Stimulated activated CD4-positive, alpha-beta T cell treated with anti-CD3 and anti-CD28 coated beads, TNF-alpha, amount 100 ng/mL, for 24 hours (primary cell): Measurements from ENCODE around the gene STOX2.

Source experiments
- DNase-seq, 3 experiments: peaks; one replicate each; pipeline ENCODE4 v3.0.0-alpha.2; 2020; ENCODE audit warnings: low read depth in 3 of 3

Gene STOX2

DNA sequence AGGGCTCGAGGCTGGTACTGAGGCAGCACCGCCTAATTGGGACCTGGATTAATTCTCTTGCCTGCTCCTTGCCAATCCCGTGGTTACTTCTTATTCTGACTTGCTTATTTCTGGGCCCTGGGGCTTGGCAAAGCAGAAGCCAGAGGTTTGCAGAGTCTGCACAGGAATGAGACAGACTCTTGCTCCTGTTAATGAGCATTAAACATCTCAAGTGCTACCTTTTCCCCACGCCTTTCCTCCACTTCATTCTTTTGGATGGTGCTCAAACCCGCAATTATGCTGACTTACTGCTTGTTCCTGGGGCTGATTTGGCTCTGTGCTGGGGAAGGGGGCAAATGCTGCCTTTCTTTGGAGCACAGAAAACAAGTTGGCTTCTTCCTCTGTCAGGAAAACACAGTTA lies 16.5 kb upstream of the STOX2 start:
- no peak for DNase-seq

DNA sequence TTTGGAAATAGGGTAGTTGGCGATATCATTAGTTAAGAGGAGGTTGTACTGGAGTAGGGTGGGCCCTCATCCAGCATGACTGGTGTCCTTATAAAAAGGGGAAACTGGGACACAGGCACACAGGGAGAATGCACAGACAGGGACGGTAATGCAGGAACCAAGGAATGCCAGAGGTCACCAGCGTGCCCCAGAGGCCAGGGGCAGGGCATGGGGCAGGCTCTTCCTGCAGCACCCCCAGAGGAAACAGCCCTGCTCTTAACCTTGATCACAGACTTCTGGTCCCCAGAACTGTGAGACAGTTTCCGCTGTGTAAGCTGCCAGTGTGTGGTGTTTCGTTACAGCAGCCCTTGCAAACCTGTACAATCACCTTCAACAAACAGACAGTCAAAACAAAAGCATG lies 15.9 kb upstream of the STOX2 start:
- no peak for DNase-seq

DNA sequence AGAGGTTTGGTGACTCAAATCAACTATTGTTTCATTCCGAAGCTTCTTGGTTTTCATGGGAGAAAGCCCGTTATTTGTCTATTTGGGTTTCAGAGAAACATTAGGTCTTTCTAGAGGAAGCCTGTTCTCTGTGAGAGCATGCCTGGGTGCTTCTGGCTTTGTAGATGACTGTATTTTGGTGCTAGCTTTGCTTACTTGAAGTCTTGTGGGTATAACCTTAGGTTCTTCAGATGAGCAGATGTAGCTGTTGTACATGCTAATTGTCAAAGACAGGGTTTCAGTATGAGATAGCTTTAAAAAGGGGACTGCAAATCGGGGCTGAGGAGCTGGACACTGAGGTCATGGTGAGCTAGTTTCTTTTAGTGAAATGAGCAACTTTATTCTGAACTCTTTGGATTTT lies 7.9 kb upstream of the STOX2 start:
- DNase-seq = no peak

DNA sequence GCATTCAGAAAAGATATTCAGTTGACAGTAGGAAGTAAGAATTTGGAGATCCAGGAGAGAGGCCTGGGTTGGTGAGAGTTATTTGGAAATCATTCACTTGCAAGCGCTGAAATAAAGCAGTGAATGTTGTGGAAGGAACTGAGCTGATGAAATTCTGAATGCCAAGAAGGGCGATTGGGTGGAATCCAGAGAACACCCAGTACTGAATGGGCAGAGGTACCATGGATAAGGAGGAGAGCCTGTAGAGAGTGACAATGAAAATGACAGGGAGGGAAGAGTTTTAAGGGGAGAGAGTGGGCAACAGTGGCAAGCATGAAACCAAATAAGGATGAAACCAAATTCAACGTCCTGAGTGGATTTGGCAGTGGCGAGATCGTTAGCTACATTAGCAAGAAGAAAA lies 6.7 kb upstream of the STOX2 start:
- DNase-seq = no peak

DNA sequence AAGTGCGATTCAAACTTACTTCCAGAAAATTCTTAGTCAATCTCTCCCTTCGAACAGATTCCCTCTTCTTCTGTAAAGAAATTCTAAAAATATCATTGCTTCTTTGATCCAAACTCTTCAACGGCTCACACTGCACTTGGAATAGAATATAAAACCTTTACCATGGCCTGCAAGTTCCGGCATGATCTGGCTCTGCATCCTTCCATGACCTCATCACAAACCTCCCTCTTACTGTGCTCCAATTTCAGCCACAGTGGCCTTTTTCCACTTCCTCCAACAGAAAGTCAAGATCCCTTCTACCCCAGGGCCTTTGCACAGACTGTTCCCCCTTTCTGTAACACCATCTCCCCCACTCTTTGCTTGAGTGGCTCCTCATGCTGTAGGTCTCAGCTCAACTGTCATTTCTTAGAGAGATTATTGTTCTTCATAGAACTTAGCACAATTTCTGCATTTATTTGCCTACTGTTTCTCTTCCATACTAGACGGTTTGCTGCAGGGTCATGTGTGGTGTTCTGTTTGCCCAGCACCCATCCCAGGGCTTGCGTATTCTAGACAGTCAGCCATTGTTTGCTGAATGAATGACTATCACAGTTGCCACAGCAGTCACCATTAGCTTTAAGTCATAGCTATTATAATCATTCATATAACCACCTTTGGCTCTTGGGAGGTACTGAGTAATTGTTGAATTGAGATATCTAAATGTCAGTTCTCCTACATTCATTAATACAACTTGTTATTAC lies 1.9 kb upstream of the STOX2 start:
- no peak for DNase-seq

DNA sequence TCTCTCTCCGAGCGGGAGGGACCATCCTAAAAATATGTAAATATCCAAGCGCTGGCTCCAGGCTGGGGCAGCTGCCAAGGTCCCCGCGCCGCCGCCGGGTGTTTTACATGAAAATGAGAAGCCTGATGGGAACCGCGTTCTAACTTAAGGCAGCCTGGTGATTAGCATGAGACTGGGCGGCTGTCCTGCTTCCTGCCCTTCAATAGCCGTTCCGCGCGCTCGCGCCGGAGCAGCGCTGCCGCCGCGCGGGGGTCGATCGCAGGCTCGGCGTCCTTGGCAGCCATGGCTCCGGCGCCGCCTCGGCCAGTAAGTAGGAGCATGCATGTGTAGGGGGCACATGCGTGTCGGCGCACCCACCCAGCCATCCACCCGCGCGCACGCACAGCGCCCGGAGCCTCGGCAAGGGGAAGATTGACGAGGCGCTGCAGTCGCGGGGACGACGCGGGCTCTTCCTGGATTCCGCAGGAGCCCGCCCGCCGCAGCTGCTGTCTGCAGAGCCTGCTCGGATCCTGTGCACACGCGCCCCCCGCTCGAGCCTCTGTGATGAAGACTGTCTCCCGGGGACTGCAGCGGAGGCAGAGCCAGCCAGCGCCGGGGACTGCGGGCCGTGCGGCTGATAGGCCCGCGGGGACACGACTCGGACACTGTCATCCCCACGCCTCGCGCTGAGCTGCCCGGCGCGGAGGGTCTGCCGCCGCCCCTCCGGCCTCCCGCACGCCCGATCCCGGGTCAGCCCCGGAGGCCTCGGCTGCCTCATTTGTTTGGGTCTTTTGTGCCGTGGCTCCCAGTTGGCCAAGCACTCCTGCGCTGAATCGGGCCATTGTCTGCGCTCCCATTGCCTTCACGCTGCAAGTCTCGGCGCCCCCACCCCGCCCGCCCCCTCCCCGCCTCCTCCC lies 734 bp downstream of the STOX2 start:
- DNase-seq = no peak

DNA sequence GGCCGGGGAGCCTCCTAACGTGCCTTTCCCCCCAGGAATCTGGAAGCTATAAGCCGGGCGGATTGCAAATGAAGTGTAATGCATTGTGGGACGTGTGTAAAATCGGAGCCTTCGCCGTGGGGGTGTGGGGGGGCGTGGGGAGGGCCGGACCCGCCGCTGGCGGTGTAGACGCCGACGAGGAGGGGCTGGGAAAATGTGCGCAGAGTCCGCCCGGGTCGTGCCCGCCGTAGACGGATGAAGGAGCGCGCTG lies 1.3 kb downstream of the STOX2 start:
- DNase-seq = no peak

DNA sequence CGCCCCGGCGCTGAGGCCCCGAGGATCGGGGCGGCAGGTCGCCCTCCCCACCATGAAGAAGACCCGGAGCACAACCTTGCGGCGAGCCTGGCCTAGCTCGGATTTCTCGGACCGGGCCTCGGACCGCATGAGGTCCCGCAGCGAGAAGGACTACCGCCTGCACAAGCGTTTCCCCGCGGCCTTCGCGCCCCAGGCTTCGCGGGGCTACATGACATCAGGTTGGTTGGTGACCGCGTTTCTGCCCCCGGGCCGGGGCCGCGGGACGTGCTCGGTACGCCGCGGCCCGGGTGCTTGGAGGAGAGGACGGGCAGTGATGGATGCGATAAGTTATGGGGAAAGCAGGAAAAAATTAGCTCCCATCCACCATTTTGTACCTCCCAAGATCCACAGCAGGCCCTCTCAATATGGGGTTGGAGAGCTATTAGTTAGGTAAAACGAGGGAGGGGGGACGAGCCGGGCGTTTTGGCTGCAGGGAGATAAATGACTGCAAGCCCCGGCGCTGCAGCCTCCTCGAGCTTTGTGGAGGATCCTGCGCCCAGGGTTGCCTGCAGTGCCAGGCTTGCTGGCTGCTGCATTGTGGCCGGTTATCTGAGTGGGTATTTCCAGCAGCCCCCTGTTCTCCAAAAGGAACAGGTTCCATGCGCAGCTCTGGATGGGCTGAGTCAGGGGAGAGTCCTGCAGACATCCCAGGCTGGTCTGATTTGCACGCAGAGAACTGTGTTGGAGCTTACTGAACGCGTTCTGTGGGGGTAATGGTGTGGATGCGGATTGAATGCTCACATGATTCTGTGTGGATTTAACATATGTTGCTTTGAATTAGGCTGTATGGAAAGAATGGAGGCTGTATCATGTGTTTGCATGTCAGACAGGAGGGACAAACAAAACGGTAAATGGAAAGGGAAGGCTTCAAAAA lies 1.9 kb downstream of the STOX2 start:
- no peak for DNase-seq

DNA sequence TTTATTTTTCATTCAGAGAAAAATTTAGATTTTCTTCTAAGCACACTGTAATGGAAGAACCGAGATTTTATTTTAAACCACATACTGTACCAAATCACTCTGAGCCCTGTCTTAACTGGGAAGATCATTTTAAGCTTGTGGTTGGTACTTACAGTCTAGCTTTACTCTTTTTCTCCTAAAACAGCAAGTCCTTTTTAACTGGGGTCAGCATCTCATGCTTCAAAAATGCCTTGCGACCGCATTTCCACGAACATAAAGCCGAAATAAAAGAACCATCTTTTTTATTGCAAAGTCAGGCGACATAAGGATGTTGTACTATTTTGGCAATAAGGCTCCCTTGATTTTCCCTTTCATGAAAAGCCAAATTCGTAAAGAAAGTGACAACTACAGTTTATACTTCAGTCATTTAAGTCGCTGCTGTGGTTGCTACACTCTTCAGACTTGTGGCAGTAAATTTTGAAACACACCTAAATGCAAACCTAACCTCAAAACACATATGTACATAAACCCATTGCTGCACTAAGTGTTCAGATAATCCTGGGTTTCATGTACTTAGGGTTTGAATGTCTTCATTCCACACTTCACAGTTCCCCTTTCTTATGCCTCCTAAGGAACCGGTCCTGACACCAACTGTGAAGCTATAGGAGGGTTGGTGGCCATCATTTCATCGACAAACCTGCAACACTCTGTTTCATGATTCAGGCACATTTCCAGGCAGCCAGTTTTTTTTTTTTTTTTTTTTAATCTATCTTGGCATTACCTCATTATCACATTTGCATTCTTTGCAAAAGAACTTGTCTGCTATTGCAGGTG lies 3.0 kb downstream of the STOX2 start:
- DNase-seq = no peak

DNA sequence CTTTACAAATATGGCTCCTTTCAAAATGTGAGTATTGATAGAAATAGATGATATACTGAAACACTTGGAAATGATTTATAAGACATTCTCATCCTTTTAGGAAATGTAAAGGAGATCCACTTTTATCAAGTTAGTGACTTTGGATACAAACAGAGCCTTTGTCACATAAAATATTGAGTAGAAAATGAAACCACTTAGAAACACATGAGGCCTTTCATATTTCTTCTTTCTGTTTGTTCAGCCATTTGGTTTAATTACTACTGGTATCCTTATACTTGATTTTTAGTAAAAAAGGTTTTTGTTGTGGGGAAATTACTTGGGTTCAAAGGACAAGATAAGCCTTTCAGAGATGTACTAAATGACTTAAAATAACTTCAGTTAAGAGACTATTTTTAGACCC lies 4.1 kb downstream of the STOX2 start:
- DNase-seq = no peak

DNA sequence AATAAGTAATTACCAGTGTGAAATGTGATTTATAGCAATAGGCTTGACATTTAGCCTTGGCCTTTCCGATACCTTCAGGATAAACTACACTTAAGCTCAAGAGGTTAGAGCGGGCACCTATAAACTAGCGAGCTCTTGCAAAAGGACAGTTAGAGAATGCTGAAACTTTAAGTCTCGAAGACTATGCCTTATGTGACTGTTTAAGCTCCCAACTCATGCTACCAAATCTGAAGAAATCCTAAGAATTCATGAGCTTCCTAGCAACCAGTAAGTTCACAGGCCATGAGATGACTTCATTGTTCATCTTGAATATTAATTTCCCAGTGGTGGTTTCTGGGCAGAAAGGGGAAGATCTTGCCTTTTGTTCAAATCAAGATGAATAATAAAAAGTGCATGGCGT lies 4.7 kb downstream of the STOX2 start:
- no peak for DNase-seq

DNA sequence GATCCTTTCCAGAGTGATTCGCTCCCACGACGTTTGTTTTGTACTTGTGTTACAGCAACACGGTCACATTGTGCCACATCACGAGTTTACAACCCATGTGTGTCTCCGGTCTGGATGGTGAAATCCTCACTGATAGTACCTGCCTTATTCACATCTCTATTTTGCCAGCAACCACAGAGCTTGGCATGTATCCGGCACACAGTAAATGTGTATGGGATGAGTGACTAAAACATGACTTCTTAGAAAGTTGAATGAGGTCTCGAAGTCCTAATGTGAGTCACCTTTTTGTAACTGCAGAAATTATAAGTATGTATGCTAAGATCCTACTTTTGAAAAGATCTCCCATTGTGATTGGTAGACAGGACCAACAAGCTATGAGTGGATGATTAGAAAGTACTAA lies 7.5 kb downstream of the STOX2 start:
- DNase-seq = no peak

DNA sequence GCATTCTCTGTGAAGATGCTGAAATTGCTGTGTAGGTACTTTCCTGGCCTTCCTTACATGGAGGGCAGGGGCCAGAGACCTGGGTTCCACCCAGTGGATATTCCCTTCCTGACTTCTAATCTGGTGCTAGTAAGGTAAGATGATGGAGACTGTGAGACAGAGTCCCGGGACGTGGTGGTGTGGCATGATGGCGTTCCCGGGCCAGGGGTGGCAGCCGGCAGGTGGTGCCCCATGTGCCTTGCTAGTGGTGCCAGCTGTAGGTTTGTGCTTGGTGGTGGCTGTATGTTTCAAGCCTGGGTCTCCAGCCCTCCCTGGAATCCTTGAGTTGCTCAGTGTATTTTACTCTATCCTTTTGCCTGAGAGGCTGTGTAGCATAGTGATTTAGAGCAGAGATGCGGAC lies 10.9 kb downstream of the STOX2 start:
- no peak for DNase-seq

DNA sequence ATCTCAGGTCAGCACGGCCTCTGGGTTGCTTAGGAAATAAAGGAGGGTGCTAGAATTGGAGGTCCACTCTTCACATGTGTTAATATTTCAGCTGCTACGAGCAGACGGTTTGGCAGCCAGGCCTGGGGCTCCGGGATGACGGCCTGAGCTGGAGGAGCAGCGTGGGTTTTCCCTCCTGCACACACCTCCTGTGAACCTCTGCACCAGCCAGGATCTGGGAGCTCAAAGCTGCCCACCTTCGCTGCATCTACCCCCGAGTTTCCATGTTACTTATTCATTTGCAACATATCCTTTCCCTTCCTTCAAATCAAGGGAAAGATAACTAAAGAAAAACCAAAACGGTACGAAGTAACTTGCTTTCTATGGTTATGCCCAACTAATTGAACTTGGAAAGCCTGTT lies 13.6 kb downstream of the STOX2 start:
- DNase-seq = no peak

DNA sequence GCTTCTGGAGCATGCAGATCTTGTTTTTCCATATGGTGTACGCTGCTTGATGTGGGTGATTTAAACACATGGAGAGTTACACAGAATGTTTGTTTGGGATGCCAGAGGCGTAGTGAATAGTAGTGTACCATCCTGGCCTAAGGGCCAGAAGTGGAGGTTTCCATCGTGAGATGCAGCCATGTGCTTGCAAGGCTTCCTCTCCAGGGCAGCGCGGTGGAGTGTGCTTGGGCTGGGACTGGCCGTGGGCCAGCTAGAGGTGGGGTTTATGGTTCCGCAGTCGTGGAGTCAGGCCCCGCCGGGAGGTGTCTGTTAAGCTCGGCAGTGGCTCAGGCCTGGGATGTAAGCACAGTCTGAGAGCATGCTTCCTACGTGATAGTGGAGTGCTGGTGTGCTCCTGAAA lies 14.0 kb downstream of the STOX2 start:
- DNase-seq = no peak

DNA sequence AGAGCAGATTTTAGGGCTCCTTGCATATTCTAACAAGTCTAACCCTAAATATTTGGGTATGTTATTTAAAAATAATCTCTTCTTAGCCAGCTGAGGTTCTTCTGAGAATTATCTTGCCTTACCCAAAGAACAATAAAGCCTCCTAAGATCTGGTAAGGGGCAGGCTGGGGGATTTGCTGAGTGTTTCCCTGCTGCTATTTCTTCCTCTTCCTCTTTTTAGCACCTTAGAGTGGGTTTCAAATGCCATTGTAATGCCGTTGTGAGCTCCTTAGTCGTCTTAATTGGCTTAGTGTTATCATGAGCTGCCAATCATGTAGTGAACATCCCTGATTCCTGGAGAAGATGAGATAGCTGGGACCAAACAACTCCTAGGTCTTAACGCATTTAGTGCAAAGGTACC lies 15.4 kb downstream of the STOX2 start:
- DNase-seq = no peak

DNA sequence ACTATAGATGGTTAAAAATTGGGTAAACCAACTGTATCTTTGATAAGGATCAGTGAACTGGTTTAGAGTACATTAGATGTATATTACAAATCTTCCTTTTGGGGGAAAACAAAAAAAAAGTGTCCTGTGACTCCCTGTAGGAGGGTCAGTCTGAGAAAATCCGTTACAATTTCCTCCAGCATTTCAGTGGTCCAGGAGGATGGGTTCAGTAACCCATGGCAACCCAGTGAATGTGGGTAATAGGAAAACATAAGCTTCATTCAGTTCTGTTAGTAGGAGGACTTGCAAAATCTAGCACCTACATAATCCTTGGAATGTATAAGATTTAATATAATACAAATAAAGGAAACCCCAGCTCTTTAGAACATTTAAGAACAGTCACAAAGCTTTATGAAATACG lies 16.2 kb downstream of the STOX2 start:
- DNase-seq = no peak

DNA sequence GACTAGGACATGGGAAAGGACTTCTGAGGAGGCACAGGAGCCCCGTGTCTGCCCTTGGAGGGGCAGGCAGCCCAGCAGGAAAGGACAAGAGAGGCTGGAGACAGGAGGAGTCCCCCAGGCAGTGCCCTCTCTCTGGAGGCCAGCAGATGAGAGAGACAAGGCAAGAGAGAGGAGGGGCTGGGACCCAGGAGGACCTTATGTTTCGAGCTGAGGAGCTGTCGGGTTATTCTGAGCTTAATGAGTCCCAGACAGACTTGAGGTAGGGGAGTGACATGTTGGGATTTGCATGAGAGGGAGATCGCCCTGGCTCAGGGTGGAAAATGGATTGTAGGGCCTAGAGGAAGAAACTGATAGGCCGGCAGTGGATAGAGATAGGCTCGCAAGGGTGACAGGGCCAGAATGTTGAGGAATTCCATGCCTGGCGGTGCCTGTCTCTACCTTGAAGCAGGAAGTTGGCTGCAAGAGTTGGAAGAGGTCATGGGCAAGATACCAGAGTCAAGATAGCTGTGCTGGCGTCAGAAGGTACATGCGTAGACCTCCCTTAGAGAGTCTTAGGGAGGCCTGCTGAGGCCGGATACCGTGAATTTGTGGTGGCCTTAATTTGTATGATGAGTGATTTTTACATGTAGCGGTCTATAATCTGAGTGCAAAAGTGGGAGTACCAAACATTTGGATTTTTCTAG lies 19.4 kb downstream of the STOX2 start:
- DNase-seq = no peak

DNA sequence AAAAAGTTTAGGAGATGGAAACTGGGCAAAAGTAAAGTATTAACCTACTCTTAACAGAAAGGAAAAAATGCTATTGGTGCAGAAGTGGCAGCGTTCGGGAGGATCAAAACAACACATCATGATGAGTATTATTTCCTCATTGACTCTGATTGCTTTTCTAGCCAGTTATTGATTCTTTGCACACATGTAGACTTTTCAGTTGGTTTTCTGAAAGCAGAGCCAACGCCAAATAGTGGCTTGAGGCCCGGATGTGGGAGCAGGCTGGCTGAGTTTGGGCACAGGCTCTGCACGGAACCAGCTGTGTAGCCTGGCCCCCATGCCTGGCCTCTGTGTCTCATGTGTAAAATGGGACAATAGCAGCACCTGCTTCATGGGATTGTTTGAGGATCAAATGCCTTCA lies 21.8 kb downstream of the STOX2 start:
- no peak for DNase-seq

DNA sequence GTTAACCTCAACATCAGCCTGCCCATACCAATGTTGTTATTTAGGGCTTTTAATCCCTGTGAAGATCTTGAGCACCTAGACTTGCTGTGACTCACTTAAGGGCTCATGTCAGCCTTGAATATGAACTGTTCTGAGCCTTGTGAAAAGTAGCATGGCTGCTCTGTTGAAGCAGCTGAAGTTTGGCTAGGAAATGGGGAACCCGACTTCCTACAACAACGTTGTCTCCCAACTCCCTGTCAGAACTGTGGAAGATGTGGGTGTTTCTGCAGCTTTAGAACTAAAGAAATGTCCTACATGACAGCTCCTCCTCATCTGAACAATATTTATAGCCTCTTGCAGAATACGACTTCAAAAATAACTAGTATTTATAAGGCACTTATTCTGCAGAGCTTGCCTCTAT lies 27.5 kb downstream of the STOX2 start:
- no peak for DNase-seq

DNA sequence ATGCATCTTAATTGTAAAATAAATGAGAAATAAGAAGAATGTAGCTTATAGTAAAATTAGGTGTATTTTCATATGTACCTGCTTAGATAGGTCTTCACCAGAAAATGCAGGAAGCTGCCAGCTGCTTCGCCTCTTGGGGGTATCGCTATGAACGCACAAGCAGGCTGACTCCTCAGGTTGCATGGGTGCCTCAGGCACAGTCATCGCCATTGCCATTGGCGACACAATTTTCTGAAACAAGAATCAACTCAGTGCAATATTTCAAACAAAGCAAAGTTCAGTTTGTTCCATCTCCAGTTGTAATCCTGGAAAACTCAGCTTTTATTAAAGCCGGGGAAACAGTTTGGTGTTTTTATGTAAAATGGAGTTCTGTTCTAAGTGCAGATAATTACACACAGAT lies 29.7 kb downstream of the STOX2 start:
- DNase-seq = no peak
